GM19023 (cell line): Measurements from ENCODE around the gene C1orf159.
"Not testable (repeated sequence)": the region's sequence is repeated elsewhere in the genome, so short reads cannot be mapped to it uniquely, and the experiment has no call there.

Source experiments
- ATAC-seq: cut with Tn5 transposase; IDR thresholded peaks from one replicate; pipeline ENCODE4 v1.9.1; 2021; ENCODE audit warnings: mild to moderate bottlenecking, moderate library complexity; ENCODE audit not compliant: unreplicated experiment

C1orf159 gene

DNA sequence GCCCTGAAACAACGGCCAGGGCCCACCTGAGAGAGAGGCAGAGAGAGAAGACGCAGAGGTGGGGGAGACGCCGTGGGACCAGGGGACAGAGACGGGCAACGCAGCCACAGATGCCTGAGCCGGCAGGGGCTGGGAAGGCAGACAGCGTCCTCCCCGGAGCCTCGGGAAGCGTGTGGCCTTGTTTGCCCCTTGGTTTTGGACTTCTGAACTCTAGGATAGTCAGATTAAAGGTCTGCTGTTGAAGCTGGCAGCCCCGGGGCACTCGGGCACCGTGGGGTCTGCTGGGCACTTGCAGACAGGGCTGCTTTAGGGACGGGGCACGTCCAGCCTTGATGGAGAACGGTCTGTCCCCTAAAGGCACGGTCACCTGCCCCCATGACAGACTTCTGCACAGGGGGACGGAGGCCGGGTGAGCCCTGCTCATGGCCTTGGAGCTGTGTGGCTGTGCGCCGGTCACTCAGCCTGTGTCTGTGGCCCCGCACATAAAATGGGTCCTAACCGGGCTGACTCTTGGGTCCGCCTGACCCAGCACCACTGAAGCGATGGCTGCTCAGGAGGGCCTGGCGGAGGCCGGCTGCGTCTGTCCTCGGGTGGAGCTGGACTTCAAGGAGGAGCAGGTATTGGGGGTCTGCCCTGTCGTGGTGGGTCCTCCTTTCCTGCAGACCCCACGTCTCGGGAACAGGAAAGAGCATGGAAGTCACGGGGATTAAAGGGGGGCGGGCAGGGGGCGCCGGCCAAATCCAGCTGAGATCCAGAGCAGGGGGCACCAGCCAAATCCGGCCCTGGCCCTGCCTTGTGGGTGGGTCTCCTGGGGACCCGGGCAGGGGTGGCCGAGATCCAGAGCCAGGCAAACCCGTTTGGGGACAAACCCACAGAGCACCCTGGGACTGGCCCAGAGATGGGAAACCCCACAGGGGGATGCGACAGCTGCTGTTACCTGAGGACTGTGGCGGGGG lies 32.2 kb downstream of the C1orf159 start:
- ATAC-seq = no peak

DNA sequence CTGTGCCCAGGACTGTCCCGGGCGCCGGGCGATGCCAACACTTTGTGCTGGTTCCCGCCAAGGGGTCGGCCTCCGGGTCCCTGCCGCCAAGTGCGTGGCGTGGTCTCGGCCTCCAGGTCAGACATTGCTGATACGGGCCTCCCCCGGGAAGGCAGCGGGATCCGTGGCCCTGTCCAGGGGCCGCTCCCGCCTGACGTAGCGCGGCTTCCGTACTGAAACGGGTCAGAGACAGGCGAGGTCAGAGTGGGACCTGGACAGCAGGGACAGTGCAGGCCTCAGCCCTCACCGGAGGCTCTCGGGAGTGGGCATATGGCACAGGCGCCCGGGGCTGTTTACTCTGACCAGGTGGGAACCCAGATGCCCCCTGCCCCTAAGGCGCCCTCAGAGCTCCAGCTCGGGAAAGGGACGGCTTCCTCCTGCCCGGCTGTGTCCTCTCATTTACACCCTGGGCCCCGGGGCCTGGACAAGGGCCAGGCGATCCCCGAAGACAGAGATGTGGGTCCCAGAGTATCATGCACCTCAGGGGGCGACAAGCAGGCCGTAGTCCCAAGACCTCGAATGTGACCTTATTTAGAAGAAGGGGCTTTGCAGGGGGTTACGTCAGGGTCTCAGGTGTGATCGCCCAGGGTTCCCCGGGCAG lies 33.0 kb downstream of the C1orf159 start:
- ATAC-seq = no peak

- ATAC-seq = no peak
These were observed 33.6 kb downstream of the C1orf159 start for GRCh38 chr1:1082239-1082775.

DNA sequence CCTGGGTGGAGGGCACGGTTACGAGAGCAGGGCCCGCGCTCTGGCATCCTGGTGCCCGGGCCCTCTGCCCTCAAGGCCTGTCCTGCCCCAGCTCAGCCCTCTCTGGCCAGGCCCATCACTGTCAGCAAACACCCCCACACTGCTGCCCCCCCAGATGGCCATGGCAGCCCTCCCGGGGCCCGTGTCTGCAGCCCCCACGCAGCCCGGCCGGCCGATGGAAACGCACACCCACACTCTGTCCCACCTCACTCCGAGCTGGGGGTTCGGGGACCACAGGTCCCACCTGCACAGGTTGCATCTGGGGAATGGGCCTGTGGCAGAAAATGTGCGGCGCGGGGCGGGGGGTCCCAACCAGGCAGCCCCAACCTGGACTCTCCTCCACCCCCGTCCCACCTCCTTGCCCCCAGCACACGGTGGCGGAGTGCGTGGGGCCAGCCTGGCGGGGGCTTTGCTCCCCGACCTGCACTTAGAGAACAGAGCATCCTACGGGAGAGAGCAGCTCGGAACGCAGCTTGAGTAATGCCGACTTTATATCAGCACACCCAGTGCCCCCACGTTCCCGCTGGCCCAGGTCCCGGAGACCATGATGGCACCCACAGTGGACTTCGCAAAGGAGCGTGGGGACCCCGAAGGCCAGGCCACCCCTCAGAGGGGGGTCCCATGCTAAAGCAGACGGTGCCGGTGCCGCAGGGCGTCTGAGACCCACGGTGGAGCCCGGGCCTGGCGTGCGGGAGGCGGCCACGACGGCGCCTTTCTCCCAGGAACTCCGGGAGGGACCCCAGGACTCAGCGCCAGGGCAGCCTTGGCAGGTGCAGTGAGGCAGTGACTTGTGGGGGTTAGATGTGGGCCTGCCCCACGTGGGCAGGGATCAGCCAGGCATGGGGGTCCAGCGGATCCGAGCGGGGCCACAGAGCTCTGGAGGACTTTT lies 34.3 kb downstream of the C1orf159 start:
- ATAC-seq = no peak

GRCh38 chr1:1080951-1081310 lies 35.0 kb downstream of the C1orf159 start:
- ATAC-seq = no peak

- ATAC-seq = no peak
These were observed 35.6 kb downstream of the C1orf159 start for GRCh38 chr1:1080122-1080757.

- ATAC-seq = no peak
These were observed 36.3 kb downstream of the C1orf159 start for GRCh38 chr1:1079408-1080121.

DNA sequence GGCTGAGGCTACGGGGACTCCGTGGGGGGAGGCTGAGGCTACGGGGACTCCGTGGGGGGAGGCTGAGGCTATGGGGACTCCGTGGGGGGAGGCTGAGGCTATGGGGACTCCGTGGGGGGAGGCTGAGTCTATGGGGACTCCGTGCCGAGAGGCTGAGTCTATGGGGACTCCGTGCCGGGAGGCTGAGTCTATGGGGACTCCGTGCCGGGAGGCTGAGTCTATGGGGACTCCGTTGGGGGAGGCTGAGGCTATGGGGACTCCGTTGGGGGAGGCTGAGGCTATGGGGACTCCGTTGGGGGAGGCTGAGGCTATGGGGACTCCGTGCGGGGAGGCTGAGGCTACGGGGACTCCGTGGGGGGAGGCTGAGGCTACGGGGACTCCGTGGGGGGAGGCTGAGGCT lies 38.5 kb downstream of the C1orf159 start:
- not testable (repeated sequence) for ATAC-seq

DNA sequence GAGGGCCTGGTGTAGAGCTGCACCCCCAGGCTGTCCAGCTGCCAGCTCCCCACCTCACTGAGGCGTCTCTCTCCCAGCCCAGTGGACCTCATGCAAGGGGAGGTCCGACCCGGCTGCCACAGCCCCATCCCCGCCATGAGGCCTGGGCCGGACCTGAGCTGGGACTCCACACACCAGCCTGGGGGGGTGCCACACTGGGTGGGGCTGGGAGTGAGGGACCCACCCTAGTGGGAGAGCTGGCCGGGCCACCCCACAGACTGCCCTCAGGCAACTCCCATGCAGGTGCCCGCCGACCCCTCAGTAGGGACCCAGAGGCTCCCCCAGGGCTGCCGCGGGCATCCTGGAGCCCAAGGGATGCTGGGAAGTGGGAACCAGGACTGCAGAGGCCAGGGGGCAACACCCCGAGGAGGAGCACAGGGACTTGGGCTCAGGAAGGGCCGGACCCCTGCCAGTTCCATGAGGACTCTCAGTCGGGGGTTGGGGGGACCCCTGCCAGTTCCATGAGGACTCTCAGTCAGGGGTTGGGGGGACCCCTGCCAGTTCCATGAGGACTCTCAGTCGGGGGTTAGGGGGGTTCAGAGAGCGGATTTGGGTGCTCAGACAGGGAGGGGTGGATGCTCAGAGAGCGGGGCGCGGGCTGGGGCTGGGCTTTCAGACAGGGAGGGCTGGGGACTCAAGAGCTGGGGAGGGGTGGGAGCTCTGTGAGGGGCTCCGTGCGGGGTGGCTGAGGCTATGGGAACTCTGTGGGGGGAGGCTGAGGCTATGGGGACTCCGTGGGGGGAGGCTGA lies 40.5 kb downstream of the C1orf159 start:
- no peak for ATAC-seq

GRCh38 chr1:1074631-1075147 lies 41.2 kb downstream of the C1orf159 start:
- no peak for ATAC-seq

- no peak for ATAC-seq
These were observed 41.9 kb downstream of the C1orf159 start, which contains the start of gene RNF223 for GRCh38 chr1:1073743-1074587. RNF223 (minus strand) TSS chr1:1074306; CDS start chr1:1072566, 1,740 bp downstream.

GRCh38 chr1:1072849-1073742 lies 42.8 kb downstream of the C1orf159 start:
- ATAC-seq = no peak

- no peak for ATAC-seq
These were observed 43.5 kb downstream of the C1orf159 start for GRCh38 chr1:1072299-1072848.

GRCh38 chr1:1071486-1072298 lies 44.2 kb downstream of the C1orf159 start:
- ATAC-seq = no peak
